ENCODE data around the gene IRF9. TPM values are rescaled to one million over a fixed set of nuclear protein-coding genes. Genes with fewer than 3 reads are reported as not detected.

The IRF9 gene
- total and polyA plus RNA-seq, 2 of the 13 experiments (the other 11 are each of a cell fraction or from before 2014, with no cell fraction given): 14.9 to 49.7 TPM

DNA sequence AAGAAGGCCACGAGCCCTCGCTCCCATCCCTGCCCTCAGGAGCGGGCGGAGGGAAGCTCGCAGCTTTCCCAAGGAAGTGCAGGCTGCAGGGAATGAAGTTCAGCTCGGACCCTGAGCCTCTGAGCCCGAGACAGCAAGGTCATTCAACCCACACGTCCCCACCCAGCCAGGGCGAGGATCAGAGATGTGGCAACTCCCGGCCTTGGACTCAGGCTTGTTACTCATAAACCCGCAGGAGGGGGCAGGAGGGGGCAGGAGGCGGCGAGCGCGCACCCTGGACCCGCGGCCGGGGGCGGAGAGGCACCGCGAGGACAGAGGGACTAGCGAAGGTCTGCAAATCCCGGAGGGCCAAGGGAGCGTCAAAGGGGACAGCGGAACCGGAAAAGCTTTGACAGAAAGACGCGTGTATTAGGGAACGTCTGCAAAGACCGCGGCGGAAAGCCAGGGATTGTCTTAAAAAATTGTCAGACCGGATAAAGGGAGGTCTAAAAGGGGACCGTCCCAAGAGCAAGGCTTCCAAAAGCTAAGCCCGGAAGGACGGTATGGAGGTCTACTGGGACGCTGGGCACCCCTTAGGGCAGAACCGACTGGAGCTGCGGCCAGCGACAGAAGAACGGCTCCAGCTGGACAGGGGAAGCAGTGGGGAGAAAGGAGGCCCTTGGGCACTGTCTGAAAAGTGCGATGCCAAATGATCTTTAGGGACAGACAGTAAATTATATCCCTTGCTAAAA lies 47.1 kb upstream of the IRF9 start (continued):
- TF ChIP-seq, protein P1, sequence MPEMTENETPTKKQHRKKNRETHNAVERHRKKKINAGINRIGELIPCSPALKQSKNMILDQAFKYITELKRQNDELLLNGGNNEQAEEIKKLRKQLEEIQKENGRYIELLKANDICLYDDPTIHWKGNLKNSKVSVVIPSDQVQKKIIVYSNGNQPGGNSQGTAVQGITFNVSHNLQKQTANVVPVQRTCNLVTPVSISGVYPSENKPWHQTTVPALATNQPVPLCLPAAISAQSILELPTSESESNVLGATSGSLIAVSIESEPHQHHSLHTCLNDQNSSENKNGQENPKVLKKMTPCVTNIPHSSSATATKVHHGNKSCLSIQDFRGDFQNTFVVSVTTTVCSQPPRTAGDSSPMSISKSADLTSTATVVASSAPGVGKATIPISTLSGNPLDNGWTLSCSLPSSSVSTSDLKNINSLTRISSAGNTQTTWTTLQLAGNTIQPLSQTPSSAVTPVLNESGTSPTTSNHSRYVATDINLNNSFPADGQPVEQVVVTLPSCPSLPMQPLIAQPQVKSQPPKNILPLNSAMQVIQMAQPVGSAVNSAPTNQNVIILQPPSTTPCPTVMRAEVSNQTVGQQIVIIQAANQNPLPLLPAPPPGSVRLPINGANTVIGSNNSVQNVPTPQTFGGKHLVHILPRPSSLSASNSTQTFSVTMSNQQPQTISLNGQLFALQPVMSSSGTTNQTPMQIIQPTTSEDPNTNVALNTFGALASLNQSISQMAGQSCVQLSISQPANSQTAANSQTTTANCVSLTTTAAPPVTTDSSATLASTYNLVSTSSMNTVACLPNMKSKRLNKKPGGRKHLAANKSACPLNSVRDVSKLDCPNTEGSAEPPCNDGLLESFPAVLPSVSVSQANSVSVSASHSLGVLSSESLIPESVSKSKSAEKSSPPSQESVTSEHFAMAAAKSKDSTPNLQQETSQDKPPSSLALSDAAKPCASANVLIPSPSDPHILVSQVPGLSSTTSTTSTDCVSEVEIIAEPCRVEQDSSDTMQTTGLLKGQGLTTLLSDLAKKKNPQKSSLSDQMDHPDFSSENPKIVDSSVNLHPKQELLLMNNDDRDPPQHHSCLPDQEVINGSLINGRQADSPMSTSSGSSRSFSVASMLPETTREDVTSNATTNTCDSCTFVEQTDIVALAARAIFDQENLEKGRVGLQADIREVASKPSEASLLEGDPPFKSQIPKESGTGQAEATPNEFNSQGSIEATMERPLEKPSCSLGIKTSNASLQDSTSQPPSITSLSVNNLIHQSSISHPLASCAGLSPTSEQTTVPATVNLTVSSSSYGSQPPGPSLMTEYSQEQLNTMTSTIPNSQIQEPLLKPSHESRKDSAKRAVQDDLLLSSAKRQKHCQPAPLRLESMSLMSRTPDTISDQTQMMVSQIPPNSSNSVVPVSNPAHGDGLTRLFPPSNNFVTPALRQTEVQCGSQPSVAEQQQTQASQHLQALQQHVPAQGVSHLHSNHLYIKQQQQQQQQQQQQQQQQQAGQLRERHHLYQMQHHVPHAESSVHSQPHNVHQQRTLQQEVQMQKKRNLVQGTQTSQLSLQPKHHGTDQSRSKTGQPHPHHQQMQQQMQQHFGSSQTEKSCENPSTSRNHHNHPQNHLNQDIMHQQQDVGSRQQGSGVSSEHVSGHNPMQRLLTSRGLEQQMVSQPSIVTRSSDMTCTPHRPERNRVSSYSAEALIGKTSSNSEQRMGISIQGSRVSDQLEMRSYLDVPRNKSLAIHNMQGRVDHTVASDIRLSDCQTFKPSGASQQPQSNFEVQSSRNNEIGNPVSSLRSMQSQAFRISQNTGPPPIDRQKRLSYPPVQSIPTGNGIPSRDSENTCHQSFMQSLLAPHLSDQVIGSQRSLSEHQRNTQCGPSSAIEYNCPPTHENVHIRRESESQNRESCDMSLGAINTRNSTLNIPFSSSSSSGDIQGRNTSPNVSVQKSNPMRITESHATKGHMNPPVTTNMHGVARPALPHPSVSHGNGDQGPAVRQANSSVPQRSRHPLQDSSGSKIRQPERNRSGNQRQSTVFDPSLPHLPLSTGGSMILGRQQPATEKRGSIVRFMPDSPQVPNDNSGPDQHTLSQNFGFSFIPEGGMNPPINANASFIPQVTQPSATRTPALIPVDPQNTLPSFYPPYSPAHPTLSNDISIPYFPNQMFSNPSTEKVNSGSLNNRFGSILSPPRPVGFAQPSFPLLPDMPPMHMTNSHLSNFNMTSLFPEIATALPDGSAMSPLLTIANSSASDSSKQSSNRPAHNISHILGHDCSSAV (CRISPR knock-in tag; IDR thresholded peaks at IDR 0.05; ENCODE audit: borderline replicate concordance): no peak; the same call in 1 of the 2 replicates
- TF ChIP-seq SMC3 (IDR thresholded peaks at IDR 0.05; ENCODE audit: low read length) (peak; percentile 16; the same call in 1 of the 2 replicates), FOXO1 (CRISPR knock-in tag; IDR thresholded peaks at IDR 0.05) (peak; percentile 99), FOSL2 (CRISPR knock-in tag; IDR thresholded peaks at IDR 0.05) (peak; percentile 96), IRX3 (CRISPR knock-in tag; IDR thresholded peaks at IDR 0.05; ENCODE audit: borderline replicate concordance, low read depth) (peak; percentile 86), ZNF558 (CRISPR knock-in tag; IDR thresholded peaks at IDR 0.05; ENCODE audit: borderline replicate concordance) (no peak), ZNF207 (IDR thresholded peaks at IDR 0.05; ENCODE audit: borderline replicate concordance) (no peak), ZNF589 (CRISPR knock-in tag; conservative IDR thresholded peaks at IDR 0.05) (no peak), ZNF564 (CRISPR knock-in tag; IDR thresholded peaks at IDR 0.05) (no peak), ZNF572 (CRISPR knock-in tag; IDR thresholded peaks at IDR 0.05) (peak; percentile 98), KDM1A (CRISPR knock-in tag; IDR thresholded peaks at IDR 0.05) (peak; percentile 97), ZNF34 (CRISPR knock-in tag; IDR thresholded peaks at IDR 0.05; ENCODE audit: borderline replicate concordance) (peak; percentile 99), TEAD3 (CRISPR knock-in tag; optimal IDR thresholded peaks at IDR 0.05; ENCODE audit: borderline replicate concordance) (peak; percentile 92), ZNF768 (CRISPR knock-in tag; IDR thresholded peaks at IDR 0.05) (peak; percentile 94), AKAP8 (CRISPR knock-in tag; IDR thresholded peaks at IDR 0.05) (peak; percentile 99), ZNF562 (CRISPR knock-in tag; IDR thresholded peaks at IDR 0.05; ENCODE audit: borderline replicate concordance) (no peak), XRCC5 (optimal IDR thresholded peaks at IDR 0.05; ENCODE audit: low read length) (no peak)
- TF ChIP-seq, protein P2, sequence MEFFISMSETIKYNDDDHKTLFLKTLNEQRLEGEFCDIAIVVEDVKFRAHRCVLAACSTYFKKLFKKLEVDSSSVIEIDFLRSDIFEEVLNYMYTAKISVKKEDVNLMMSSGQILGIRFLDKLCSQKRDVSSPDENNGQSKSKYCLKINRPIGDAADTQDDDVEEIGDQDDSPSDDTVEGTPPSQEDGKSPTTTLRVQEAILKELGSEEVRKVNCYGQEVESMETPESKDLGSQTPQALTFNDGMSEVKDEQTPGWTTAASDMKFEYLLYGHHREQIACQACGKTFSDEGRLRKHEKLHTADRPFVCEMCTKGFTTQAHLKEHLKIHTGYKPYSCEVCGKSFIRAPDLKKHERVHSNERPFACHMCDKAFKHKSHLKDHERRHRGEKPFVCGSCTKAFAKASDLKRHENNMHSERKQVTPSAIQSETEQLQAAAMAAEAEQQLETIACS (CRISPR knock-in tag; IDR thresholded peaks at IDR 0.05): peak; percentile 83
- TF ChIP-seq, protein P3, sequence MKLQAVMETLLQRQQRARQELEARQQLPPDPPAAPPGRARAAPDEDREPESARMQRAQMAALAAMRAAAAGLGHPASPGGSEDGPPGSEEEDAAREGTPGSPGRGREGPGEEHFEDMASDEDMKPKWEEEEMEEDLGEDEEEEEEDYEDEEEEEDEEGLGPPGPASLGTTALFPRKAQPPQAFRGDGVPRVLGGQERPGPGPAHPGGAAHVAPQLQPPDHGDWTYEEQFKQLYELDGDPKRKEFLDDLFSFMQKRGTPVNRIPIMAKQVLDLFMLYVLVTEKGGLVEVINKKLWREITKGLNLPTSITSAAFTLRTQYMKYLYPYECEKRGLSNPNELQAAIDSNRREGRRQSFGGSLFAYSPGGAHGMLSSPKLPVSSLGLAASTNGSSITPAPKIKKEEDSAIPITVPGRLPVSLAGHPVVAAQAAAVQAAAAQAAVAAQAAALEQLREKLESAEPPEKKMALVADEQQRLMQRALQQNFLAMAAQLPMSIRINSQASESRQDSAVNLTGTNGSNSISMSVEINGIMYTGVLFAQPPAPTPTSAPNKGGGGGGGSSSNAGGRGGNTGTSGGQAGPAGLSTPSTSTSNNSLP (IDR thresholded peaks at IDR 0.05; ENCODE audit: low read depth, low read length): peak; percentile 92

All from HepG2 (cell line).